ENCODE data around the gene BRF1. TPM values are rescaled to one million over a fixed set of nuclear protein-coding genes. Genes with fewer than 3 reads are reported as not detected.

BRF1 gene
- polyA plus RNA-seq, 1 of the 3 experiments (the other 2 are of a cell fraction), result 15.7 TPM

GRCh38 chr14:105209646-105210045 is 91.2 kb downstream of the BRF1 start:
- no peak overlapping the region for H3K4me2 ChIP-seq
- H4K20me1 ChIP-seq (ENCODE audit: insufficient read depth), result no peaks in the 10 kb centered on the region
- ChIA-PET POLR2A (interaction anchor here (0.7 kb wide), 1 partner anchor 79 kb away, joined by 3 read pairs; no protein-coding TSS in a partner anchor), CTCF (interaction anchor here (0.9 to 1.8 kb wide), 6 partner anchors 8 to 271 kb away, joined by 3 to 5 read pairs (median 4); partner anchors contain the start of gene BTBD6)
- peak overlapping the region in 1 of 2 experiments; percentile 87; a peak in 2 of 4 replicates for H3K27ac ChIP-seq (ENCODE audit: low read depth in 2 of 2, low read length in 1 of 2)
- DNase-seq, result no peak
- H3K9me3 ChIP-seq, result no peaks in the 10 kb centered on the region
- peaks cover 0 to 14% of the 10 kb centered on the region in 2 experiments for H3K36me3 ChIP-seq (replicated peaks in 1 of 2; ENCODE audit: control insufficient read depth in 1 of 2, insufficient read depth in 2 of 2, low read length in 1 of 2)
- H3K9ac ChIP-seq, result no peak overlapping the region
- H3K9me2 ChIP-seq, result no peaks in the 10 kb centered on the region
- no peaks in the 10 kb centered on the region for H3K27me3 ChIP-seq (ENCODE audit: insufficient read depth)
- peaks cover 0 to 97% of the 10 kb centered on the region in 2 experiments; a peak in 1 of 4 replicates for H3K4me1 ChIP-seq (ENCODE audit: control insufficient read depth in 1 of 2, insufficient read depth in 2 of 2, low read depth in 1 of 2, low read length in 1 of 2)
- H3F3A ChIP-seq (replicated peaks; ENCODE audit: insufficient read depth), result no peaks in the 10 kb centered on the region
- 76% methylated on average over 5 of the region's 16 CpGs for WGBS (ENCODE audit: low lambda C conversion rate)
- H2AFZ ChIP-seq (ENCODE audit: low read depth), result no peak overlapping the region
- H3K4me3 ChIP-seq (ENCODE audit: low read depth in 2 of 2, low read length in 1 of 2), result no peak overlapping the region
- no peaks in the 10 kb centered on the region for H3K79me2 ChIP-seq (ENCODE audit: insufficient read depth)
- TF ChIP-seq RAD21 (IDR thresholded peaks at IDR 0.05; ENCODE audit: low read length), result no peak
- TF ChIP-seq FOXJ3 (CRISPR knock-in tag; IDR thresholded peaks at IDR 0.05), result no peak
- no peak for TF ChIP-seq RCOR1 (IDR thresholded peaks at IDR 0.05; ENCODE audit: low read length)

- no peaks in the 10 kb centered on the region for H3K79me2 ChIP-seq (ENCODE audit: insufficient read depth)
- CTCF ChIA-PET, result interaction anchor here (0.9 to 1.8 kb wide), 7 partner anchors 8 to 272 kb away, joined by 3 to 5 read pairs (median 3); partner anchors contain the start of gene BTBD6
- no peak overlapping the region for H3K9ac ChIP-seq
- H3K4me3 ChIP-seq (ENCODE audit: low read depth in 2 of 2, low read length in 1 of 2), result no peak overlapping the region
- TF ChIP-seq MXI1 (IDR thresholded peaks at IDR 0.05; ENCODE audit: low read depth, low read length) (peak; percentile 13; the same call in 1 of the 2 replicates), EP300 (IDR thresholded peaks at IDR 0.05; ENCODE audit: borderline replicate concordance in 1 of 2, low read depth in 1 of 2, low read length in 1 of 2) (peak in 1 of 2 experiments; percentile 73; a peak in 1 of 4 replicates), POLR2AphosphoS5 (IDR thresholded peaks at IDR 0.05; ENCODE audit: low read depth, low read length) (no peak), CHD2 (IDR thresholded peaks at IDR 0.05; ENCODE audit: low read length, partially characterized antibody) (peak; percentile 34), FOXJ3 (CRISPR knock-in tag; IDR thresholded peaks at IDR 0.05) (peak; percentile 60; the same call in 1 of the 2 replicates), RCOR1 (IDR thresholded peaks at IDR 0.05; ENCODE audit: low read length) (peak; percentile 31; the same call in 1 of the 2 replicates)
- no peaks in the 10 kb centered on the region for H3K9me2 ChIP-seq
- POLR2A ChIA-PET, result interaction anchor here (0.7 kb wide), 1 partner anchor 80 kb away, joined by 3 read pairs; no protein-coding TSS in a partner anchor
- peaks cover 0 to 98% of the 10 kb centered on the region in 2 experiments; a peak in 1 of 4 replicates for H3K4me1 ChIP-seq (ENCODE audit: control insufficient read depth in 1 of 2, insufficient read depth in 2 of 2, low read depth in 1 of 2, low read length in 1 of 2)
- H3F3A ChIP-seq (replicated peaks; ENCODE audit: insufficient read depth), result no peaks in the 10 kb centered on the region
- no peaks in the 10 kb centered on the region for H3K27me3 ChIP-seq (ENCODE audit: insufficient read depth)
- no peaks in the 10 kb centered on the region for H3K9me3 ChIP-seq
- no peak overlapping the region for H3K4me2 ChIP-seq
- peak; percentile 89 for DNase-seq
- no peak overlapping the region for H2AFZ ChIP-seq (ENCODE audit: low read depth)
- H3K36me3 ChIP-seq (replicated peaks in 1 of 2; ENCODE audit: control insufficient read depth in 1 of 2, insufficient read depth in 2 of 2, low read length in 1 of 2), result peaks cover 0 to 14% of the 10 kb centered on the region in 2 experiments
- H3K27ac ChIP-seq (ENCODE audit: low read depth in 2 of 2, low read length in 1 of 2), result peak overlapping the region in 1 of 2 experiments; percentile 87; a peak in 2 of 4 replicates
- WGBS (ENCODE audit: low lambda C conversion rate), result 84% methylated on average over 4 of the region's 8 CpGs
- no peaks in the 10 kb centered on the region for H4K20me1 ChIP-seq (ENCODE audit: insufficient read depth)
These were observed 91.7 kb downstream of the BRF1 start for GRCh38 chr14:105209091-105209490.

GRCh38 chr14:105208738-105209075 is 92.1 kb downstream of the BRF1 start:
- no peaks in the 10 kb centered on the region for H3K27me3 ChIP-seq (ENCODE audit: insufficient read depth)
- H3K9ac ChIP-seq, result no peak overlapping the region
- H3K9me2 ChIP-seq, result no peaks in the 10 kb centered on the region
- ChIA-PET POLR2A (no interaction called here), CTCF (interaction anchor here (1.1 to 1.8 kb wide), 3 partner anchors 73 to 272 kb away, joined by 3 to 5 read pairs (median 4); no protein-coding TSS in a partner anchor)
- no peak overlapping the region for H3K4me3 ChIP-seq (ENCODE audit: low read depth in 2 of 2, low read length in 1 of 2)
- no peaks in the 10 kb centered on the region for H3K9me3 ChIP-seq
- H2AFZ ChIP-seq (ENCODE audit: low read depth), result no peak overlapping the region
- H3F3A ChIP-seq (replicated peaks; ENCODE audit: insufficient read depth), result no peaks in the 10 kb centered on the region
- H3K4me1 ChIP-seq (ENCODE audit: control insufficient read depth in 1 of 2, insufficient read depth in 2 of 2, low read depth in 1 of 2, low read length in 1 of 2), result peaks cover 0 to 98% of the 10 kb centered on the region in 2 experiments; a peak in 1 of 4 replicates
- peaks cover 0 to 14% of the 10 kb centered on the region in 2 experiments for H3K36me3 ChIP-seq (replicated peaks in 1 of 2; ENCODE audit: control insufficient read depth in 1 of 2, insufficient read depth in 2 of 2, low read length in 1 of 2)
- no peak for DNase-seq
- H4K20me1 ChIP-seq (ENCODE audit: insufficient read depth), result no peaks in the 10 kb centered on the region
- 80% methylated on average over 9 of the region's 12 CpGs for WGBS (ENCODE audit: low lambda C conversion rate)
- H3K4me2 ChIP-seq, result no peak overlapping the region
- H3K79me2 ChIP-seq (ENCODE audit: insufficient read depth), result no peaks in the 10 kb centered on the region
- H3K27ac ChIP-seq (ENCODE audit: low read depth in 2 of 2, low read length in 1 of 2), result peak overlapping the region in 1 of 2 experiments; percentile 87; a peak in 2 of 4 replicates
- no peak for TF ChIP-seq EZH2phosphoT487 (IDR thresholded peaks at IDR 0.05; ENCODE audit: borderline replicate concordance, low read depth)
- TF ChIP-seq TCF12 (IDR thresholded peaks at IDR 0.05), result no peak
- TF ChIP-seq USF1 (IDR thresholded peaks at IDR 0.05; ENCODE audit: borderline replicate concordance, low read depth), result no peak
- TF ChIP-seq CHD2 (IDR thresholded peaks at IDR 0.05; ENCODE audit: low read length, partially characterized antibody), result no peak
- TF ChIP-seq CTCF (IDR thresholded peaks at IDR 0.05), result no peak
- TF ChIP-seq MXI1 (IDR thresholded peaks at IDR 0.05; ENCODE audit: low read depth, low read length), result no peak
- no peak for TF ChIP-seq ZBTB33 (IDR thresholded peaks at IDR 0.05; ENCODE audit: borderline replicate concordance, low read depth)
- no peak for TF ChIP-seq GABPA (IDR thresholded peaks at IDR 0.05; ENCODE audit: low read depth)
- no peak for TF ChIP-seq FOSL2 (IDR thresholded peaks at IDR 0.05; ENCODE audit: borderline replicate concordance, low read depth)
- no peak for TF ChIP-seq EP300 (IDR thresholded peaks at IDR 0.05; ENCODE audit: borderline replicate concordance in 1 of 2, low read depth in 1 of 2, low read length in 1 of 2)
- no peak for TF ChIP-seq MAX (IDR thresholded peaks at IDR 0.05; ENCODE audit: low read depth)

Data from SK-N-SH (cell line).